ENCODE data around the gene NRXN2. TPM values are rescaled to one million over a fixed set of nuclear protein-coding genes. Genes with fewer than 3 reads are reported as not detected.

NRXN2 gene
- total RNA-seq, 4 donors from 2014 or later = 0.21 to 0.72 (median 0.64) TPM; not detected in 1

DNA sequence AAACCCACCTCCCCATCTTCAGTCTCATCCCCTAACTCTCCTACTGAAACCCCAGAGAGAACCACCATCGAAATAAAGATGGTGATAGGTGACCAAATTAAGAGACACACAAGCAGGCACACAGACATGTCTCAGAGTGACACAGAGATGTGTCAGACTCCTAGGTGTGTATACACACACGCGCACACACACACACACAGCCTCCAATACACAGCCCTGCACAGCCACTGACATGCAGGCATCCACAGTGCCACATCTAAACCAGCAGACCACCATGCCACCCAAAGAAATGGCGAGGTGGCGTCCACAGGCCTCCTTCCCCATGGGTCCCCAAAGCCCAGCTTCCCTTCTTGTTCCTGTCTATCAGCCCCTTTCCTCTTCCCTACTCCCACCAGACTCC is 27.4 kb downstream of the NRXN2 start:
- H3K9me3 ChIP-seq = no peaks in the 10 kb centered on the region
- no peak for DNase-seq (ENCODE audit: low spot score in 2 of 2)
- H3K36me3 ChIP-seq = no peaks in the 10 kb centered on the region
- H3K4me3 ChIP-seq = no peak overlapping the region
- 93% methylated on average over 5 of the region's 5 CpGs for WGBS
- H3K27me3 ChIP-seq = peaks cover 36% of the 10 kb centered on the region
- TF ChIP-seq EP300 (IDR thresholded peaks at IDR 0.05) = no peak
- no peak for TF ChIP-seq POLR2AphosphoS5 (IDR thresholded peaks at IDR 0.05)
- TF ChIP-seq, protein P1, sequence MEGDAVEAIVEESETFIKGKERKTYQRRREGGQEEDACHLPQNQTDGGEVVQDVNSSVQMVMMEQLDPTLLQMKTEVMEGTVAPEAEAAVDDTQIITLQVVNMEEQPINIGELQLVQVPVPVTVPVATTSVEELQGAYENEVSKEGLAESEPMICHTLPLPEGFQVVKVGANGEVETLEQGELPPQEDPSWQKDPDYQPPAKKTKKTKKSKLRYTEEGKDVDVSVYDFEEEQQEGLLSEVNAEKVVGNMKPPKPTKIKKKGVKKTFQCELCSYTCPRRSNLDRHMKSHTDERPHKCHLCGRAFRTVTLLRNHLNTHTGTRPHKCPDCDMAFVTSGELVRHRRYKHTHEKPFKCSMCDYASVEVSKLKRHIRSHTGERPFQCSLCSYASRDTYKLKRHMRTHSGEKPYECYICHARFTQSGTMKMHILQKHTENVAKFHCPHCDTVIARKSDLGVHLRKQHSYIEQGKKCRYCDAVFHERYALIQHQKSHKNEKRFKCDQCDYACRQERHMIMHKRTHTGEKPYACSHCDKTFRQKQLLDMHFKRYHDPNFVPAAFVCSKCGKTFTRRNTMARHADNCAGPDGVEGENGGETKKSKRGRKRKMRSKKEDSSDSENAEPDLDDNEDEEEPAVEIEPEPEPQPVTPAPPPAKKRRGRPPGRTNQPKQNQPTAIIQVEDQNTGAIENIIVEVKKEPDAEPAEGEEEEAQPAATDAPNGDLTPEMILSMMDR (IDR thresholded peaks at IDR 0.05) = no peak
- no peak for TF ChIP-seq POLR2A (IDR thresholded peaks at IDR 0.05)
- peaks cover 2% of the 10 kb centered on the region for H3K4me1 ChIP-seq
- no peak overlapping the region for H3K27ac ChIP-seq

DNA sequence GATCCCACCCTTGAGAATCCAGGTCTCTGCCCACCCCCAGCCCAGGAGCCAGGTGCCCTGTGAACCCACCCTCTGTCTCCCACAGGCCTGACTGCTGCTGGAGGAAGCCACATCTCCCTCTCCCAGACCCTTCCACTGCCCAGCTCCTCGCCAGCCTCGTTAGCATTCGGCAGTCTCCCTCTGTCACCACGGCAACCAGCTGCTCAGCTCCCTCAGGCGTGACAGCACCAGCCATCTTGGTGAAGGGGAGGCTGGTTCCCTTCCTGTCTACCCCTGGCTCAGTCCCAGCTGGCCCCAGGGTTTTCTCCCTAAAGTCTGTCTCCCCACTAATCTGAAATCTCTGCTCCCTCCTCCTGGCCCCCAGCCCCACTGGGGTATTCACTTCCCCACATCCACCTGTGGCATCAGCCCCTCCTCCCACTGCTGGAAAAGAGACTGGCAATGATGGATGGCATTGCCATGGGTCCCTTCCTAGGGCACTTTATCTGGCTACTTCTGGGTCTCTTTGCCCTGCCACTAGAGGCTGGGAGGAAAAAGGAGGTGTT is 28.1 kb downstream of the NRXN2 start:
- TF ChIP-seq POLR2A (IDR thresholded peaks at IDR 0.05) (no peak), EP300 (IDR thresholded peaks at IDR 0.05) (no peak)
- TF ChIP-seq, protein P1 (IDR thresholded peaks at IDR 0.05) = no peak
- Histone ChIP-seq H3K36me3 (no peaks in the 10 kb centered on the region), H3K4me1 (peaks cover 2% of the 10 kb centered on the region), H3K27me3 (peaks cover 36% of the 10 kb centered on the region), H3K4me3 (no peak overlapping the region), H3K9me3 (no peaks in the 10 kb centered on the region), H3K27ac (no peak overlapping the region)
- no peak for DNase-seq (ENCODE audit: low spot score in 2 of 2)
- WGBS = 39% methylated on average over 5 of the region's 5 CpGs

DNA sequence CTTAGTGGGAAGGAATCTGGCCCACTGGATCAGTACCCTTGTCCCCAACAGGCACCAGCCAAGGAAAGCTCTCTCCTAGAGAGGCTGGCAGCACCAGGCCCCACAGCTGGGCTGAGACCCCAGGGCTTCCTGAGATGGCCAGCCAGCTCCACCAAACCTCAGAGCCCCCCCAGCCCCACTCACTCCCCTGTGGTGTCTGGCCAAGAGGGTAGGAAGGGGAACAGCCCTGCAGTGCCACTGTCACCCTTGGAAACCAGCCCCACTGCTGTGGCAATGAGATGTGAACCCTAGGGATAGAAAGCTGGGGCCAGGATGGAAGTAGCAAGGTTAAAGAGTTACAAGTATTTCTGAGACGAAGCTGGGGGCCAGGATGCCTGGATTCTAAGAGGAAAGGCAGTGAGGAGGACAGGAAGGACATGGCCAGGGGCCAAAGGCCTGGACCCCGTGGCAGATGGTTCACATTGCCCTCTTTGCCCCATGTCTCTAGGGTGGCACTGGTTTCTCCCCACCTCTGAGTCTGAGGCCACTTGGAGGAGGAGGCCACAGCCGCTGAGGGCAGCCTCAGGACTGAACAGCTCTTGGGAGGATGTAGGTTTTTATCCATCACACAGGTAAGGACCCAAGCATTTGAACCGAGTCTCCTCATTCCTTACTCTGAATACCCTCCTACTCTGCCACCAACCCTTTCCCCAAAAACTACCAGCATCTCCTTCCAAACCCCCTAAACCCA is 28.8 kb downstream of the NRXN2 start:
- WGBS = 70% methylated on average over 4 of the region's 4 CpGs
- H3K4me3 ChIP-seq = no peak overlapping the region
- no peak overlapping the region for H3K27ac ChIP-seq
- no peaks in the 10 kb centered on the region for H3K36me3 ChIP-seq
- no peak for DNase-seq (ENCODE audit: low spot score in 2 of 2)
- TF ChIP-seq POLR2A (IDR thresholded peaks at IDR 0.05) (no peak), EP300 (IDR thresholded peaks at IDR 0.05) (no peak), POLR2AphosphoS5 (IDR thresholded peaks at IDR 0.05) (no peak)
- TF ChIP-seq, protein P1 (IDR thresholded peaks at IDR 0.05) = no peak
- peaks cover 36% of the 10 kb centered on the region for H3K27me3 ChIP-seq
- peaks cover 2% of the 10 kb centered on the region for H3K4me1 ChIP-seq
- no peaks in the 10 kb centered on the region for H3K9me3 ChIP-seq

DNA sequence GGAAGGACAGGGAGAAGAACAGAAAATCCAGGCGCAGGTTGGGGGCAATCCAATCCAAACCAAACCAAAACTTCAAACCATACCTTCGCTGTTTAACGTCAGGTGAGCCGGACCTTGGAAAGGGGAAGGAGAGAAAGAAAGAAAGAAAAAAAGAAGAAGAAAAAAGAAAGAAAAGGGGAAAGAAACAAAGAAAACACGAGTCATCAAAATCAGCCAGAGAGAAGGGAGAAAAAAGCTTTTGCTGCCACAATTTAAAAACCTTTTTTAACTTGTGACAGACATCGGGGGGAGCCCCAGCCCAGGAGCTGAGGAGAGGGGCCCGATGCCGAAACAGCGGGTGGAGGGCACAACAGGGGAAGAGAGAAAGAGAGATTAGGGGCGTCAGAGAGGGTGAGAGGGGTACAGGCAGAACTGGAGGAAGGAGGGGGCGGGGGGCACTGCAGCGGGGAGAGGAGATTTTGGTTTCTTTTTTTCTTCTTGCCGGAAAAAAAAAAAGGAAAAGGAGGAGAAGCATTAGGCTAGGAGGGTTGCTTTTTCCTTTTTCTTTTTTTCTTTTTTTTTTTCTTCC is 30.1 kb downstream of the NRXN2 start:
- DNase-seq (ENCODE audit: low spot score in 2 of 2) = no peak
- WGBS = 31% methylated on average over 13 of the region's 13 CpGs
- Histone ChIP-seq H3K27me3 (peaks cover 36% of the 10 kb centered on the region), H3K27ac (no peak overlapping the region), H3K4me1 (peaks cover 12% of the 10 kb centered on the region), H3K4me3 (no peak overlapping the region), H3K36me3 (no peaks in the 10 kb centered on the region), H3K9me3 (no peaks in the 10 kb centered on the region)
- TF ChIP-seq POLR2AphosphoS5 (IDR thresholded peaks at IDR 0.05) = no peak
- TF ChIP-seq, protein P1 (IDR thresholded peaks at IDR 0.05) = no peak
- TF ChIP-seq EP300 (IDR thresholded peaks at IDR 0.05) = no peak
- TF ChIP-seq POLR2A (IDR thresholded peaks at IDR 0.05) = no peak

DNA sequence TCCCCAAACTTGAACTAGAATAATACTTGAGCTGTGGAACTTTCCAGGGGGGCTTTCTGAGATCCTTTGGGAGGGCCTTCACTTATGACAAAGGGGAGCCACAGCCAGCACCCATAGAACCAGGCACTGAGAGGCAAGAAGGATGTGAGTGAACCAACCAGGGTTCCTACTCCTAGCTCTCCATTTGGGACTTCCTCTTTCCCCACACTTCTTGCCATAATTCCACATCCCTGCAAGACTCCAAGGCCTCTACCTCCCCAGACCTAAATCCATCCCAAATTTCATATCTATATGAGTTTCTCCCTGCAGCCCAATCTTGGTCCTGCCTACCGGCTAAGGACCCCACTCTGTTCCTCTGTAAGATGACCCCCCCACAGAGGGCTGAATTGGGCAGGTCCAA is 31.5 kb downstream of the NRXN2 start:
- 100% methylated on average over 1 of the region's 1 CpG for WGBS
- no peak for DNase-seq (ENCODE audit: low spot score in 2 of 2)
- TF ChIP-seq POLR2AphosphoS5 (IDR thresholded peaks at IDR 0.05) (no peak), POLR2A (IDR thresholded peaks at IDR 0.05) (no peak), EP300 (IDR thresholded peaks at IDR 0.05) (no peak)
- TF ChIP-seq, protein P1 (IDR thresholded peaks at IDR 0.05) = no peak
- peaks cover 33% of the 10 kb centered on the region for H3K27me3 ChIP-seq
- H3K27ac ChIP-seq = no peak overlapping the region
- no peak overlapping the region for H3K4me3 ChIP-seq
- no peaks in the 10 kb centered on the region for H3K9me3 ChIP-seq
- H3K36me3 ChIP-seq = no peaks in the 10 kb centered on the region
- H3K4me1 ChIP-seq = peaks cover 16% of the 10 kb centered on the region
